Colonic mucosa (tissue), 4 donors: ENCODE measurements around the gene GSN. TPM values are rescaled to one million over a fixed set of nuclear protein-coding genes. Genes with fewer than 3 reads are reported as not detected.
A peak's percentile ranks its signal among the peaks of the same experiment; 100 is the strongest.

ENCODE experiments used
- DNase-seq: peaks from one replicate; pipeline ENCODE4 v3.0.0-alpha.2; 2020
- H3K27ac ChIP-seq: fragments of 200-600 bp; one replicate; pipeline ENCODE4 v1.8.0; 2021
- H3K27me3 ChIP-seq: fragments of 200-600 bp; one replicate; pipeline ENCODE4 v1.8.0; 2021
- H3K36me3 ChIP-seq: fragments of 200-600 bp; one replicate; pipeline ENCODE4 v1.8.0; 2021
- H3K4me1 ChIP-seq: fragments of 200-600 bp; one replicate; pipeline ENCODE4 v1.8.0; 2021; ENCODE audit warnings: mild to moderate bottlenecking
- H3K4me3 ChIP-seq: fragments of 200-600 bp; one replicate; pipeline ENCODE4 v1.8.0; 2021
- H3K9ac ChIP-seq, 2 donors: one replicate each; pipeline ENCODE4 v1.7.0; 2013; ENCODE audit warnings: control low read depth in 2 of 2, low read depth in 2 of 2, low read length in 2 of 2
- H3K9me3 ChIP-seq: fragments of 200-600 bp; one replicate; pipeline ENCODE4 v1.8.0; 2021
- intact Hi-C: fragments of 100-400 bp; cut with DNase I; formaldehyde crosslinking; loops from one replicate; pipeline ENCODE4 v1.14.1; 2022
- total RNA-seq, 2 donors: library from RNA; stranded (reverse); fragmentation: NEBNext Ultra II Directional in 1 of 2; extraction: Animal tissue kit (Norgen Biotek cat#: 25700) in 1 of 2; gene quantifications; one replicate each; pipeline ENCODE4 v1.2.1, GENCODE V29; 2021
- TF ChIP-seq, protein P1 (sequence below): fragments of 200-600 bp; IDR thresholded peaks from one replicate; pipeline ENCODE4 v1.8.0; 2022; ENCODE audit warnings: antibody characterized with exemption, mild to moderate bottlenecking
- donor health status: healthy.
- donor health status: DM: no; HTN: no; CAD: no.
- donor health status: DM: no; HTN: no; CAD: no.

GSN gene
- total RNA-seq, 2 donors from 2014 or later, result 413 to 553 TPM

DNA sequence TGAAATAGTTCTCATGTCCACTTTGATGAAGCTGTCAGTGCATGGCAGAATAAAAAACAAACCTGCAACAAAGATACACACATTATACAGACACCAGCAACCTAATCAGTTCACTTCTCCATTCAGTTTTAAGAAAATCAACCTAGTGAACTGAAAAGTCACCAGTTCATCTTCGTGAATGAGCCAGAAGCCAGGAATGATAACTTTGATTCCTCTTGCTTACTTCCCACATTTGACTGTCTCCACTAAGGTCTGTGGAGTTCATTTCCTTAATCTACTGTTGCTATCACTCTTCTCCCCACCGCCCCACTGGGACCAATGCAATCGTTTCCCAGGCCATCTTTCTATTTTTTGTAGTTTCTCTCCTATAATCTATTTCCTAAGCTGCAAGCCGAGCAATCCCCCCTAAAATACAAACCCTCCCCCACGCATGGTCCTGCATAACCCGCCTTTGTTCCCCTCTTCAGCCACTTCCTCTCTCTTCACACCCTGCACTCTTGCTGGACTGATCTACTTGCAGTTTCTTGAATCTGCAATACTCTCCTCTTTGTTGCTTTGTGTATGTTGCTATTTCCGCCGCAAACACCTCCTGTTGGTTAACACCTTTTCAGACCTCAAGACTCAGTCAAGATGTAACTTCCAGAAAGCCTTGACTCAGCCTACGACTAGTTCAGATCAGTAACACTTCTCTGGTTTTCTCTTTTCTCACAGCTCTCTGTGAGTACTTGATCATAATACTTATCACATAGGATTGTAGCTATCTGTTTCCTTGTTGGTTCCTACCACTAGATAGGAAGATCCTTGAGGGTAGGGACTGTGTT is 85.5 kb downstream of the GSN start:
- peaks cover 11% of the 10 kb centered on the region for H3K4me1 ChIP-seq
- H3K27ac ChIP-seq, result peak overlapping the region; percentile 39
- H3K4me3 ChIP-seq, result no peak overlapping the region
- TF ChIP-seq, protein P1, sequence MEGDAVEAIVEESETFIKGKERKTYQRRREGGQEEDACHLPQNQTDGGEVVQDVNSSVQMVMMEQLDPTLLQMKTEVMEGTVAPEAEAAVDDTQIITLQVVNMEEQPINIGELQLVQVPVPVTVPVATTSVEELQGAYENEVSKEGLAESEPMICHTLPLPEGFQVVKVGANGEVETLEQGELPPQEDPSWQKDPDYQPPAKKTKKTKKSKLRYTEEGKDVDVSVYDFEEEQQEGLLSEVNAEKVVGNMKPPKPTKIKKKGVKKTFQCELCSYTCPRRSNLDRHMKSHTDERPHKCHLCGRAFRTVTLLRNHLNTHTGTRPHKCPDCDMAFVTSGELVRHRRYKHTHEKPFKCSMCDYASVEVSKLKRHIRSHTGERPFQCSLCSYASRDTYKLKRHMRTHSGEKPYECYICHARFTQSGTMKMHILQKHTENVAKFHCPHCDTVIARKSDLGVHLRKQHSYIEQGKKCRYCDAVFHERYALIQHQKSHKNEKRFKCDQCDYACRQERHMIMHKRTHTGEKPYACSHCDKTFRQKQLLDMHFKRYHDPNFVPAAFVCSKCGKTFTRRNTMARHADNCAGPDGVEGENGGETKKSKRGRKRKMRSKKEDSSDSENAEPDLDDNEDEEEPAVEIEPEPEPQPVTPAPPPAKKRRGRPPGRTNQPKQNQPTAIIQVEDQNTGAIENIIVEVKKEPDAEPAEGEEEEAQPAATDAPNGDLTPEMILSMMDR, result no peak
- H3K27me3 ChIP-seq, result no peaks in the 10 kb centered on the region
- intact Hi-C loops, result no loop called here
- no peaks in the 10 kb centered on the region for H3K36me3 ChIP-seq
- no peak overlapping the region for H3K9ac ChIP-seq
- H3K9me3 ChIP-seq, result no peaks in the 10 kb centered on the region
- DNase-seq, result no peak

DNA sequence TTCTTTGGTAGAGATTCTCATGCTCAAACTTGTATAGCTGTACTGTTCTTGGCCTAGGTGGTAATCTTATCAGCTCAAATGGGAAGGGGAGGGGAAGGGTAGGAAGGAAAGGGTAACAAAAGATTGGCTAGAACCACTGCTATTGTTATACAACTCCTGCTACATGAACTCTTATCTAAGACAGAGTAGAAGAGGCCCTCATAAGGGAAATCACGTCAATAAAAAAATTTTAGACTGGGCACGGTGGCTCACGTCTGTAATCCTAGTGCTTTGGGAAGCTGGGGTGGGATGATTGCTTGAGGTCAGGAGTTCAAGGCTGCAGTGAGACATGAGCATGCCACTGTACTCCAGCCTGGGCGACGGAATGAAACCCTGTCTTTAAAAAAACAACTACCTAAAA is 86.2 kb downstream of the GSN start:
- Histone ChIP-seq H3K9ac (no peak overlapping the region), H3K27me3 (no peaks in the 10 kb centered on the region), H3K36me3 (no peaks in the 10 kb centered on the region), H3K27ac (peak overlapping the region; percentile 39), H3K4me1 (peaks cover 11% of the 10 kb centered on the region), H3K9me3 (no peaks in the 10 kb centered on the region), H3K4me3 (no peak overlapping the region)
- intact Hi-C loops, result no loop called here
- no peak for DNase-seq
- TF ChIP-seq, protein P1, result no peak

DNA sequence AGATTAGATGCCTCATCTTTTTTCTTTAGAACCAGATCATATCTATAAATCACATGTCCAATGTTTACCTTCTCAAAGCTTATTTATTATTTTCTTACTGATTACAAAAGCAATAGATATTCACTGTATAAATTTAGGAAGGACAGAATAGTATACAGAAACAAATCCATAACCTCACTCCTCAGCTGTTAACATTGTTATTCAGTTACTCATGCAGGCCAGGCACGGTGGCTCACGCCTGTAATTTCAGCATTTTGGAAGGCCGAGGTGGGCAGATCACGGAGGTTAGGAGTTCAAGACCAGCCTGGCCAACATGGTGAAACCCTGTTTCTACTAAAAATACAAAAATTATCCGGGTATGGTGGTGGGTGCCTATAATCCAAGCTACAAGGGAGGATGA is 86.8 kb downstream of the GSN start:
- DNase-seq, result no peak
- Histone ChIP-seq H3K9me3 (no peaks in the 10 kb centered on the region), H3K4me1 (peaks cover 11% of the 10 kb centered on the region), H3K36me3 (no peaks in the 10 kb centered on the region), H3K4me3 (no peak overlapping the region), H3K27me3 (no peaks in the 10 kb centered on the region), H3K9ac (no peak overlapping the region), H3K27ac (peak overlapping the region; percentile 39)
- TF ChIP-seq, protein P1, result no peak
- intact Hi-C loops, result no loop called here

DNA sequence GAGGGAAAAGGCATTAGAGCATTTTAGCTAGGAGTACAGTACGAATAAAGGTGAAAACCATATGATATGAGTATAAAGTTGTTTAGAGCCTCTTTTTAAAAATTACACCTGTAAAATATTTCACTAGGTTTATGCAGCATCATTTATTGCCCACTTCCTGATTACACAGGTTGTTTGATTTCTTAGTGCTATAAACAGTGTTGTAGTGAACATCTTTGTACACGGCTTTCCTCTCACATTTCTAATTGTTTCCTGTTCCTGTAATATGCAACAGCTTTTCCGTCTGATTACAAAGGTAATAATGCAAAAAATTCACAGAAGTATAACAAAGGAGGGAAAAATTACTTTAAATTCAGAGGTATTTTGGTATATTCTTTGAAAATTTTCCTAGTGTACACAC is 89.0 kb downstream of the GSN start:
- TF ChIP-seq, protein P1, result no peak
- no peak for DNase-seq
- Histone ChIP-seq H3K36me3 (no peaks in the 10 kb centered on the region), H3K27ac (peak overlapping the region; percentile 73), H3K9me3 (no peaks in the 10 kb centered on the region), H3K4me1 (peaks cover 4% of the 10 kb centered on the region), H3K27me3 (no peaks in the 10 kb centered on the region), H3K9ac (no peak overlapping the region), H3K4me3 (no peak overlapping the region)
- intact Hi-C loops, result no loop called here

DNA sequence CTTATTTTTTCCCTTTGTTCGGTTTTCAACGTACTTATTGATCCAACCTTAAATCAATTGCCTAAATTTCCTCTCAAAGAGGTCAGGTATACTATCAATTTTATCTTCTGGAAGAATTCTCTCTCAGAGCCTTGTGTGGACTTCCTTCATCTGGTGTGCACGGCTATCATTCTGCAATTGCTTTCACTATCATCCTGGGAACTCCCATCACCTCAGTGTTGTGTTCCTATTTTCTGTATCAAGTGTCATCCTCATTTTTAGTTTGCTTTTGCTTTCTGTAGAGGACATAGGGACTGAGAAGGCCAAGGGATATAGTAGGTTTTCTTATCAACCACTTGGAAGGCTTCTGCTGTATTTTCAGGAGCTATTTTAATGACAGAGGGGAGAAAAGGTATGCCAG is 90.8 kb downstream of the GSN start:
- TF ChIP-seq, protein P1, result no peak
- peaks cover 4% of the 10 kb centered on the region for H3K4me1 ChIP-seq

More for the DNA sequence above, 90.8 kb downstream of the GSN start:
- DNase-seq, result no peak
- peak overlapping the region; percentile 50 for H3K27ac ChIP-seq
- intact Hi-C loops, result no loop called here
- H3K9ac ChIP-seq, result peak overlapping the region in 1 of 2 donors; percentile 43
- H3K27me3 ChIP-seq, result no peaks in the 10 kb centered on the region
- H3K4me3 ChIP-seq, result no peak overlapping the region
- H3K9me3 ChIP-seq, result no peaks in the 10 kb centered on the region
- no peaks in the 10 kb centered on the region for H3K36me3 ChIP-seq
